ENCODE measurements around the gene HTRA3.

DNA sequence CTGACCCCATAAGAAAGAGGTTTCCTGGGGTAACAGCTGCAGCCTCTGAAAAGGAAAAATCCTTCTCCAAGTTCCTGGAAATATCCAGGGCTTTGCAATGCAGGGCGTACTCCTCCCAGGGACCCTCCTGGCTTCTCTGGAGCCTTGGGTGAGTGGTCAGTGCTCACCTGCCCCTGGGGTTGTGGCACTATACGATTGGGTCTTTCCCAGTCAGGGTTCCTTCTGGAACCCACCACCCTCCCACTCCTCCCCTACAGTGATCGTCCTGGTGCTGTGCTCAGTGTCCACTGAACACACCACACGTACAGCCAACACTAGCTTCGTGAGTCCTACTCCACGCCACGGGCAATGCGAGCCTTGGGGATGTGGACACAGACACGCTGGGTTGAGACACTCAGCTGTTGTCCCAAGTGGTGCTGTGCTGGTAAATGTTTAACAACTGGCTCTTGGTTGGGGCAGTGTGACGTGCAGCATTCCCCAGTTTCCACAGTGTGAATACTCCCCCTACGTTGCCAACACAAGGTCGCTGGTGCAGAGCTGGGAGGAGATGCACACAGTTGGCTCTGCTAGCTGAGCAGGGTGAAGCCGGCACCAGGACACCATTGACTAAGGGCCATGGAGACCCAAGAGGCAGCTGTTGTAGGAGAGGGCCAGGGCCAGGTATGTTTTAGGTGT is 65.4 kb downstream of the HTRA3 start:
- TF ChIP-seq, protein P1, sequence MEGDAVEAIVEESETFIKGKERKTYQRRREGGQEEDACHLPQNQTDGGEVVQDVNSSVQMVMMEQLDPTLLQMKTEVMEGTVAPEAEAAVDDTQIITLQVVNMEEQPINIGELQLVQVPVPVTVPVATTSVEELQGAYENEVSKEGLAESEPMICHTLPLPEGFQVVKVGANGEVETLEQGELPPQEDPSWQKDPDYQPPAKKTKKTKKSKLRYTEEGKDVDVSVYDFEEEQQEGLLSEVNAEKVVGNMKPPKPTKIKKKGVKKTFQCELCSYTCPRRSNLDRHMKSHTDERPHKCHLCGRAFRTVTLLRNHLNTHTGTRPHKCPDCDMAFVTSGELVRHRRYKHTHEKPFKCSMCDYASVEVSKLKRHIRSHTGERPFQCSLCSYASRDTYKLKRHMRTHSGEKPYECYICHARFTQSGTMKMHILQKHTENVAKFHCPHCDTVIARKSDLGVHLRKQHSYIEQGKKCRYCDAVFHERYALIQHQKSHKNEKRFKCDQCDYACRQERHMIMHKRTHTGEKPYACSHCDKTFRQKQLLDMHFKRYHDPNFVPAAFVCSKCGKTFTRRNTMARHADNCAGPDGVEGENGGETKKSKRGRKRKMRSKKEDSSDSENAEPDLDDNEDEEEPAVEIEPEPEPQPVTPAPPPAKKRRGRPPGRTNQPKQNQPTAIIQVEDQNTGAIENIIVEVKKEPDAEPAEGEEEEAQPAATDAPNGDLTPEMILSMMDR (conservative IDR thresholded peaks at IDR 0.05; ENCODE audit: low read depth, low read length) = no peak
- TF ChIP-seq EZH2 (IDR thresholded peaks at IDR 0.05; ENCODE audit: borderline replicate concordance, low read depth, low read length, poor library complexity, severe bottlenecking) = no peak
